Ureter (tissue), 1 donor: Measurements from ENCODE around the gene PPP4R4. TPM values are rescaled to one million over a fixed set of nuclear protein-coding genes. Genes with fewer than 3 reads are reported as not detected.
A peak's percentile ranks its signal among the peaks of the same experiment; 100 is the strongest.

Source experiments
- DNase-seq: peaks from one replicate; pipeline ENCODE4 v3.0.0-alpha.2; 2020; ENCODE audit warnings: low spot score
- total RNA-seq: library from RNA; stranded (reverse); gene quantifications from one replicate; pipeline ENCODE4 v1.2.4, GENCODE V29; 2023
- donor health status: DM: yes; HTN: yes; CAD: no.

The PPP4R4 gene, protein sequence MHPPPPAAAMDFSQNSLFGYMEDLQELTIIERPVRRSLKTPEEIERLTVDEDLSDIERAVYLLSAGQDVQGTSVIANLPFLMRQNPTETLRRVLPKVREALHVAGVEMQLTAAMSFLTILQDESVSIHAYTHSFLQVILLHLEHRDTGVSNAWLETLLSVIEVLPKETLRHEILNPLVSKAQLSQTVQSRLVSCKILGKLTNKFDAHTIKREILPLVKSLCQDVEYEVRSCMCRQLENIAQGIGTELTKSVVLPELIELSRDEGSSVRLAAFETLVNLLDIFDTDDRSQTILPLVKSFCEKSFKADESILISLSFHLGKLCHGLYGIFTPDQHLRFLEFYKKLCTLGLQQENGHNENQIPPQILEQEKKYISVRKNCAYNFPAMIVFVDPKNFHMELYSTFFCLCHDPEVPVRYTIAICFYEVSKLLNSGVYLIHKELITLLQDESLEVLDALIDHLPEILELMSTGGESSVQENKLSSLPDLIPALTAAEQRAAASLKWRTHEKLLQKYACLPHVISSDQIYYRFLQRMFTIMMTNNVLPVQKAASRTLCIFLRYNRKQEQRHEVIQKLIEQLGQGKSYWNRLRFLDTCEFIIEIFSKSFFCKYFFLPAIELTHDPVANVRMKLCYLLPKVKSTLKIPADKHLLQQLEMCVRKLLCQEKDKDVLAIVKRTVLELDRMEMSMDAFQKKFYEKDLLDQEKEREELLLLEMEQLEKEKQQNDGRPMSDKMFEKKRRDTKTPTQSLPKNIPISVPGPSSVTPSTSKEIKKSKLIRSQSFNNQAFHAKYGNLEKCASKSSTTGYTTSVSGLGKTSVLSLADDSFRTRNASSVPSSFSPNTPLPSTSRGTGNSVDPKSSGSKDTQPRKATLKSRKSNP
- total RNA-seq = 0.60 TPM

DNA sequence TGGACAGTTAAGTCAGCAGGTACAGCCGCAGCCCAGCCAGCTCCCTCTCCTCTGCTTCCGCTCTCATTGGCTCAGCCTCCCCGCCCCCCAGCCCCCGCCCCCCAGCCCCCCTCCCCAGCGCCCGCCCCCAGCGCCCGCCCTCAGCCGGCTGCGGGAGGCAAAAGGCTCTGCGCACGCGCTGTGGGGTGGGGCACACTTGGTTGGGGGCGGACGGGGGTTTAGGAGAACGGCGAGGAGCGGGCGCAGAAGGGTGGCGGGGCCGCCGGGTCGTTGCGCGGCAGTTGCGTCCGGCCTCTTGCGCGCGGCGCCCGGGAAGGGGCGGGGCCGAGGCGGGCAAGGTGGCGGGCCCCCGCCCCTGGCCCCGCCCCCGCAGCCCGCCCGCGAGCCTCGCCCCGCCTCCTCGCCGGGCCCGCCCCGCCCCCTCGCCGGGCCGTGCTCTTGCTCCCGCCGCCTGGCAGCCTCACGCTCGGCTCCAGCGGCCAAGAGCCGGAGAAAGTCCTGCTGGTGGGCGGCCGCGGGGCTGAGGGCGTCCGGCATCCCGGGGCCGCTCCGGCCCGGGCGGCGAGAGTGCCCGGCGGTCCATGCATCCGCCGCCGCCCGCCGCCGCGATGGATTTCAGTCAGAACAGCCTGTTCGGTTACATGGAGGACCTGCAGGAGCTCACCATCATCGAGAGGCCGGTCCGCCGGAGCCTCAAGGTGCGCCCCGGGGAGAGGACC, at the start of gene PPP4R4:
Gene PPP4R4 (plus strand): TSS at position 438 of the 719 bp plus-strand sequence. CDS start 144 bp downstream, at position 582.
- DNase-seq = peak; percentile 66

DNA sequence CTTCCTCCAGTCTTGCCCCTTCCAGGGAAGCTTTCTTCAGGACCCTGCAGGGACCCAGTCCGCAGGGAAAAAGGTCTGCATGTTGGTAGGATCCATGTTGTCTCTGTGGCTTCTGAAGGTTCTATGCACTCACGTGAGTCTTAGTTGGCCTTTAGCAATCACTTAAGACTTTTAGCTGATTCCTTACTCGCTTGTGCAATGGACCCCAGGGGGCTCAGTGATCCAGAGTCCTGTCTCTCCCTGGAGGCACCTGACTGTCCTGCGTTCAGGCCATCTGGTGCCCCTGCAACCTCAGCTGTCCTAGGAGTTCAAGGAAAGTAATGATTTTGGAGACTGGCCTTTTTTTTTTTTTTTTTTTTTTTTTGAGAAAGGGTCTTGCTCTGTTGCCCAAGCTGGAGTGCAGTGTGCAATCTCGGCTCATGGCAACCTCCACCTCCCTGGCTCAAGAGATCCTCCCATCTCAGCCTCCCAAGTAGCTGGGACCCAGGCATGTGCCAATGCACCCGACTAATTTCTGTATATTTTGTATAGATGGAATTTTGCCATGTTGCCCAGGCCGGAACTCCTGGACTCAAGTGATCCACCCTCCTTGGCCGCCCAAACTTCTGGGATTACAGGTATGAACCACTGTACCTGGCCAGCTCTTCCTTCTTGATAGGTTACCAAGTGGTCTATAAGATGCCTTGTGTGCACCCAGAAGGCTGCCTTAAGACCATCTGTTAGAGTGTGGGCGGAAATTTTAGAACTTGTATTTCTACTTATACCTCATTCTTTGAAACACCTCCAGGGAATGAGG, 49.3 kb upstream of the PPP4R4 start:
- peak; percentile 13 for DNase-seq

DNA sequence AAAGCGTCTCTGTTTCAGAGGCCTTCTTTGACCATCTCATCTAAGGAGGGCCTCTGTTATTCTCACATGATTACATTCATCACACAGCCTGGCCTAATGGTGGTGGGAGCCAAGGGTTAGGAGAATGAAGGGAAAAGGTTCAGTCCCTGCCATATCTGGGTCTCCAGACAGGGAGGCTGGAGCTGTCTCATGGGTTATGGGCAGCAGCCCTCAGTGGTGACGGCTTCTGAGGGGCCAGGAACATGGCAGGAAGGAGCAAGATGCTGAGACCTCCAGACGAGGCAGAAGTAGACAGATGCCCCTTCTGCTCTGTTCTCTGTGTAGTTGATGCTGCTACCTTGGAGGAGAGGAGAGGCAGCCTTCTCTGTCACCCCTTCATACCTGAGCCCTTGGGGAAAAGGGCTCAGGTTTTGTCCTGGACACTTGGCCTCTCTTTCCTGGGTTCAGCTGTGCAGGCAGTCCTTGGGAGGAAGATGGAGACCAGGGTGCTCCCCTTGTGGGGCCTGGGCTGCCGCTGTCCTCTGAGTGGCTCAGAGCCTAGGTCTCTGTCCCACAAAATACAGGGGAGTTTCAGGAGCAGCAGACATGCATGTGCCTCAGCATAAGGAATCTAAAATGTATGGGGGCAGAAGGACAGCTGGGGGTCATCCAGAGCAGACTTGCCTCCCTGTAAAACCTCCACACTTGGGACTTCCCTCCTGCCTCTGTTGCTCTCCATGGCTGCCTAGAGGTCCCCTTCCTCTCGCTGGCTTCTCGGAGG, 48.3 kb upstream of the PPP4R4 start:
- DNase-seq = peak; percentile 30

DNA sequence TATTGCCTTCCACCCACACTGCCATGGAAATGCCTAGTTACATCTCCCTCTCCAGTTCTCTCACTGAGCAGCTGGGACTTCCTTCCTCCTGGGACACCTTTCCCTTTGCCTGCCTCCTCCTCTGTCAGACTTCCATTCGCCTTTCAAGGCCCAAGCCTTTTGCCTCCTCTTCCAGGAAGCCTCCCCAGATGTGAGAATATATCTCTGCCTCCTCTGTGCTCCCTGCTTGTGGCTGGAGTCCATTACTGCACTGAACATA, 47.8 kb upstream of the PPP4R4 start:
- DNase-seq = peak; percentile 23

DNA sequence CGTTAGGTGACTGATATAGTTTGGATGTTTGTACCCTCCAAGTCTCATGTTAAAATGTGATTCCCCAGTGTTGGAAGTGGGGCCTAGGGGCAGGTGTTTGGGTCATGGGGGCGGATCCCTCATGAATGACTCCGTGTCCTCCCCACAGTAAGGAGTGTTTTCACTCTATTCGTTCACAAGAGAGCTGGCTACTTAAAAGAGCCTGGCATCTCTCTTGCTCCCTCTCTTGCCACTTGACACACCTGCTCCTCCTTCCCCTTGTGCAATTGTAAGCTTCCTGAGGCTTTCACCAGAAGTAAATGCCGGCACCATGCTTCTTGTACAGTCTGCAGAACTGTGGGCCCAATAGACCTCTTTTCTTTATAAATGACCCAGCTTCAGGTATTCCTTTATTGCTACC, 47.3 kb upstream of the PPP4R4 start:
- no peak for DNase-seq

DNA sequence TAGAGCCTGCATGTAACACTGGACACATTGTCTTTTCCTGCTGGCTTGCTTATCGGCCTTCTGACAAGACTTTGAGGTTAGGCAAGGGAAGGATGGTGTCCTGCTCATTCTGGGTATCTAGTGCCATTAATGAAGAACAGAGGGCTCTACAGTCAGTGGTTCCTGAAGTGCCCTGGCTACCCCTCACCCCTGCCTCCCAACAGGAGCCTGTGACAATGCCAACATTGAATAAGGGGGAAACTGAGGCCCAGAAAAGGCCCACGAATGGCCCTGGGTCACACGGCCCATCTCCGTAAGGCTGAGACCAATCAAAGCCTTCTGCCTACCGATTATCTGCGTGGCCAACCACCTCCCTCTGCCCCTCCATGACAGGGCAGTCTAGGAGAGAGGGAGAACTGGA, 46.8 kb upstream of the PPP4R4 start:
- peak; percentile 30 for DNase-seq

DNA sequence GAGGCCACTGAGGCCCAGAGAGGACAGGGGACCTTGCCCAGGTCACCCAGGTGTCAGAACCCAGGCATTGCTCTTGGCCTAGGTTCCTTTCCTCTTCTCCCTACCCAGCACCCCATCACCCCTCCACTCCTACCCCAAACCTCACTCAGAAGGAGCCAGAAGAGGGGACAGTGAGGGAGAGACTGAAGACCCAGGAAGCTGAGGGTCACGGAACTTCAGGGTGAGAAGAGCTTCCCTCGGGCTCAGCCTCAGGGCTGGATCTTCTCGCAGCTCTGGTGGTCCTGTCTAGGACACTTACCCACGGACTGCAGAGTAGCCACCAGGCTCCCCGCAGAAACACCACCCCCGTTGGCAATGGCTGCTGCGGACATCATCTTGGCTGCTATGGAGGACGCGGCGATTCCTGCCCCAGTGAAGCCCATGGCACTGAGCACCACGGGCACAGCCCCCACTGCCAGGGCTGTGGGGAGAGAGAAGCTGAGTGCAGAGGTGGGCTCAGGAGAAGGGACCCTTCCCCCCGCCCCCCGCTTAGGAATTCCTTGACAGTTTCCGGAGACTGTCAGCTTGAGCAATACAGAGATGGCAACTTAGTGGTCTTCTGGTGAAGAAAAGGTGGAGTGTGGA, 45.8 kb upstream of the PPP4R4 start:
- DNase-seq = peak; percentile 38

DNA sequence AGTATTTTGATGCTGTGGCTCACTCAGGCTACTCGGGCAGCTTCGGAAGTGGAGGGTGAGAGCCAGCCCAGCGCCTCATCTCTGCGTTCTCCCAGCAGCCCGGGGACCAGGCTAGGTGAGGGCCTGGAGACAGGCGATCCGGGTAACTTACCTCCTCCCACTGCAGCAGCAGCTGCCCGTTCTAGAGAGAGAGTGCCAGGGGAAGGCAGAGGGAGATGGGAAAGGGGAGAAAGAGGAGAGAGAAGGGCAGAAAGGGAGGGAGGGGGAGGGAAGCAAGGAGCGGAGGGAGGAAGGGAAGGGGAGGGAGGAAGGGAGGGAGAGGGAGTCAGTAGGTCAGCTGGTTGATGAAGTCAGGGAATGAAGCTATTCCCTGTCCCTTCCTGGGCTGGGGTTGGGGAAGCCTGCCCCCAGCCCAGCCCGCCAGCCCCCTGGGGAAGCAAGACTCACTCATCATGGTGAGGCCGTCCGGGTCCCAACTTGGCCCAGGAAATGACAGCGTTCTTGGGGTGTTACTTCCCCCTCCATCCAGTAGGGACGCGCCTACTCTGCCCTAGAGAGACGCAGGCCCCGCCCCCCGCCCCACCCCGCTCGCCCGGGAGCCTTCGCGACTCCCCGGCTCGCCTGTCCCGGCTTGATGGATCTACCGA, 44.9 kb upstream of the PPP4R4 start, which contains the start of gene IFI27L2:
Gene IFI27L2 (minus strand): TSS at position 494 of the 647 bp plus-strand sequence. CDS start 40 bp downstream, at position 454.
- peak; percentile 64 for DNase-seq

DNA sequence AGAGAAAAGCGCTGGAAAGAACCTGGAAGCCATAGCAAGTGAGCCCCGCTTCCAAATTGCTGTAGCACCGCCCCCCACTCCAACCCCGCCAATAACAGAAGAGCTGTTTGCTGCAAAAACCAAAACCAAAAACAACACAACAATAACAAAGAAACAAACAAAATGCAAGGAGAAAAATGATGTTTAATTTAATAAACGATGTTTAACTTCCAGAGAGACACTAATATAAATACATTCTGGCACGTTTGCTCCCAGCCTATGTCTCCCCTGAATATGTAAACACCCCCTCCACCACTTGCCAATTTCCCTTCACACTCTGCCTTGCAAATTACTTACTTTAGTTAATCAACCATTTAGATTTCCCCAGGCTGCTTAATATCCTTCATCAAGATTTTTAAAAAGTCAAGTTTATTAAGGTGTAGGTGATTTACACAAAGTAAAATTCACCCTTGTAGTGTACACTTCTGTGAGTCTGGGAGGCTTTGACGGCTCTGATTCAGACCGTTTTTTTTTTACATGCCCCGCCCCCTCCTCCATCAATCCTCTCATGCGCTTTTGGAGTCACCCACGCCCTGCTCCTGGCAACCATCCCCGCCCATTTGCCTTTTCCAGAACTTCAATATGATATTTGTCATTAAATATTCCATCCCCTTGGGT, 44.2 kb upstream of the PPP4R4 start:
- peak; percentile 38 for DNase-seq

DNA sequence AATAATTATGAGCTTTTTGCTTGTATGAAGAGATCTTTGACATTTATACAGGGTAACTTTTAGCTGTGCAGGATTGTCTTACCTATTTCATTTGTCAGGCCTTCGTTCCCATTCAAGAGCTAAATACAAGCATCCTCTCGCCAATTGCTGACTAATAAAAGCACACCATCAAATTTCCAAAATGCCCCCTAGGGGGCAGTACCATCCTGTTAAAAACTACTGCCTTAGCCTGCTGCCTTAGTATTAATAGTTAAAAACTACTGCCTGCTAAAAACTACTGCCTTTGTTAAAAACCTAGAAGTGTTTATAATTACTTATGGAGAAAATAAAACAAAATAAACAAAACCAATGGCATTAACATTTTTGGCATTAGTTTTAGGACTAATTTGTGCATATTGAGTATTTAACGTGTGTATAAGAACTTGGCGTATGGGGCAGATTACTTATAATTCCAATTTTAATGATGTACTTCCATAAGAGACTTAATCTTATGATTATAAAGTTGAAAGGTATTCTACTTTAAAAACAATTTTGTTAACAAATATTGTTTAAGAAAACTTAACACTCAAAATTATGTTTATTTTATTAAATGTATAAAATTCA, 41.7 kb upstream of the PPP4R4 start:
- DNase-seq = no peak

DNA sequence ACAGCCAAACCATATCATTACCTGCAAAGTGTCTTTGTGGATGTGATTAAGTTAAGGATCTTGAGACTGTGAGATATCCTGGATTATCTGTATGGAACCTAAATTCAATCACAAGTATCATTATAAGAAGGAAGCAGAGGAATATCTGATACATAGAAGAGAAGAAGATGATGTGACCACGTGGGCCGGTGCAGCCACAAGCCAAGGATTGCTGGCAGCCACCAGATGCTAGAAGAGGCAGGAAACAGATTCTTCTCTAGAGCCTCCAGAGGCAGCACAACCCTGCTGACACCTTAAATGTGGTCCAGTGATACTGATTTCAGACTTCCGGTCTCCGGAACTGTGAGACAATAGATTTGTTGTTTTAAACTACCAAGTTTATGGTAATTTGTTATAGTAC, 38.6 kb upstream of the PPP4R4 start:
- no peak for DNase-seq

DNA sequence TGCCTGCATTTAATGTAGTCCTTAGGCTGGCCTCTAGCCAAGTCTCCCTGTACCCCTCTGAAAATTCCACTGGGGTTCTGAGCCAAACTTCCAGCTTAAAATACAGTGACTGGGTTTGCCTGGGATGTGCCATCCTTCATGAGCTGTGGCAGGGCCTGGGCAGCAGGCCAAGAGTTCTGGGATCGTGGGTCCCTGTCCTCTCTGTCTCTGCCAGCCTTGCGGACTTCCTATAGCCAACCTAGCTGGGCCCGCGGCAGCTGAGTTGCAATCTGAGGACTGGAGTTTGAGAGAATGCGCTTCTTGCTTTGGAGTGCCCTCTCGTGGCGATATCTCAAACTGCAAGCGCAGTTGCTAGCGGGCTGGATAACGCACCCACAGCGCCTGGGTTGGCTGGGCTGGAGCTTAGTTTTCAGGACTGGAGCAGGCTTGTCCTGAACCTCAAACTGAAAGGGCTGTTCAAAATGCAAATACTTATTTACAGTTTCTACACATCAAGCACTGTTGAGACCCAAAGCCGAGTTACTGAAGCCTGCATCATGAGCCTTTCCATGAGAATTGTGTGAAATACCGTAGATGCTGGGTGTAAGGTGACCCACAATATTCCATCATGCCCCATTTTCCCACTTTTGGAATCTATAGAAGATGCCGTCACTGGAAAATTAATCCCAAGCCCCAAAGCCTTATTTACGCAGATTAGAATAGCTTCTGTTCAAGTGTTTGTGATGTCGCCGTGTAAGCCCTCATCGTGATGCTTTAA, 37.4 kb upstream of the PPP4R4 start:
- peak; percentile 89 for DNase-seq

DNA sequence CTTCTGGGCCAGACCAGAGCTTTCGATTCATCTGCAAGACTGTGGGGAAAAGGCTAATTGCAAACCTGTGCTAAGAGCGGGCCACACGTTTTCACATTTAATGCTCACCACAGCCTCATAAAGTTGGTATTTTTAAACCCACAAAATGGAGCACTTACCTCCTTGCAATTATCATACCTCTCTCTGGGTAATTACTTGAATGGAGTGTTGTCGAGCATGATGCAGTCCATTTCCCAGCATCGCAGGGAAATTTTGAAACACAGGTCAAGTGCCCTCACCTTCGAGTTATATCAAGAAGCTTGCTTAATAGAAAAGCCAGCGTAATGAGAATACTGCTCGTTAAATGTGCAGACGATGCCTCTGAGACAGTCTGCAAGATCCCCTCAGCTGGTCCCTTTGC, 35.9 kb upstream of the PPP4R4 start:
- DNase-seq = no peak

DNA sequence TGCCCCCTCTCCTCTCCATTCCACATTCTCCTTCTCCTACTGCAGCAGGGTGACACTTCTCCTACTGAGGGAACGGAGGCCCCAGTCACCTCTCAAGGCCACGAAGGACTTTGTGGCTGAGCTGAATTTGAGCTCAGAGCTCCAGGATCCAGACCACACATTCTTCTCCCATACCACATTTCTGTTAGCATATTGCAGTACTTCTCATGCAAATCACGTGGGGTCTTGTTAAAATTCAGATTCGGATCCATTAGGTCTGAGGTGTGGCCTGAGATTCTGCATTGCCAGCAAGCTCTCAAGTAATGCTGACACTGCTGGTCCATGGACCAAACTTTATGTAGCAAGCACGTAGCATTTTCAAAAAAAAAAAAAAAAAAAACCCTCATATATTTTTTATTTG, 35.1 kb upstream of the PPP4R4 start:
- DNase-seq = no peak

DNA sequence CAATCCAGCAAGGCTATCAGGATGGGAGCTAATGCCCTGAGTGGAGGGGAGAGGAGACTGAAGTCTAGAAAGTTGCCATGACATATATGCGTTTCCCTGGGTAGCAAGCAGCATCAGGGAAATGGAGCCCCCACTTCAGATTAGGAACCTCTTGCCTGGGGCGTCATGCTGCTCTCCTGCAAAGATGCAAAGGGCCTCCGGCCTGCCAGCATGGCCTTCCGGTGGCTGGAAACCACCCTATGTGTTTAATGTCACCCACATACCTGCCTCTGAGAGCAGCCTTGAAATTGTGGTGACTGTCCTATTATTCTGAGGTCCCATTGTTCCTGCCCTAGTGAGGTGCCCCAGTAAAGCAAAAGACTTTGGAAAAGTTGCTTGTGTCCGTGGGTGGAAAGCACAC, 34.7 kb upstream of the PPP4R4 start:
- DNase-seq = no peak

DNA sequence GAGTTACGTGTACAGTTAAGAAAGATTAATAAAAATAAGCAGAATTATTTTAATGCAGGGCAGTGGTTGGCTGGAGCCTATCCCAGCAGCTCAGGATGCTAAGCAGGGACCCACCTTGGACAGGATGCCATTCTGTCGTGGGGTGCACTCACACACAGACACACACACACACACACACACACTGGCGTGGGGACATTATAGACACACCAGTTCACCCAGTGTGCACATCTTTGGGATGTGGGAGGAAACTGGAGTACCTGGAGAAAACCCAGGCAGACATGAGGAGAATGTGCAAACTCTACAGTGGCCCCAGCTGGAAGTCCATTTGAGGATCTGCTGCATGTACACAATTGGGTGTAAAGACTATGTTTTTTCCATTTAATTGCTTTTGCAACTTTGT, 31.9 kb upstream of the PPP4R4 start:
- DNase-seq = no peak

DNA sequence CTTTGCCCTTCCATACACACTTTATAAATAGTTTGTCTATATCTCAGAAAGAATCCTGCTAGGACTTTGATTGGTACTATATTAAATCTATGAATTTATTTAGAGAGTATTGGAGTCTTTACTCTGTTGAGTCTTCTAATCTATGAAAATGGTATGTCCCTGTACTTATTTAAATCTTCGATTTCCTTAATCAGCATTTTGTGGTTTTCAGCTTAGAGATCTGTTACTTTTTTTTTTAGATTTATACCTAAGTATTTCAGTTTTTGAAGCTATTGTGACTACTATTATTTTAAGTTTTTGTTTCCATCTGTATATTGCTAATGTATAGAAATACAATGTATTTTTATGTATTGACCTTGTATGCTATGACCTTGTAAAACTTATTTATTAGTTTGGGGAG, 31.3 kb upstream of the PPP4R4 start:
- no peak for DNase-seq

DNA sequence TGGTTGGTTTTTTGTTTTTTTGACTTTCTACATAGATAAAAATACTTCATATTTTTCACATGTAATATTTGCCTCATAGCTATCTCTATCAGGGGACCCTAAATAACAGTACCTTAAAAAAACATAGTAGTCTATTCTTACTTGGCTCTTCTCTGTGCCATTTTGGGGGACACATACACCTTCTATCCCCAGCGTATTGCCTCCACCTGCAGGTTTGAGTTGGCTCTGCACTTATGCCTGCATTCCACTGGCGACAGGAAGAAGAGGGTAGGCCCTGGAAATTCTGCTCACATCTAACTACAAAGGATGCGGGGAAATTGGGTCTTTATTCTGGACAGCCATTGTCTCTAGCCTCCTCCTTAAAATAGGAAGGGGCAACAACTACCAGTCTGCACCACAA, 30.9 kb upstream of the PPP4R4 start:
- DNase-seq = no peak
